ENCODE results near the gene PPP3CB.

Gene PPP3CB

DNA sequence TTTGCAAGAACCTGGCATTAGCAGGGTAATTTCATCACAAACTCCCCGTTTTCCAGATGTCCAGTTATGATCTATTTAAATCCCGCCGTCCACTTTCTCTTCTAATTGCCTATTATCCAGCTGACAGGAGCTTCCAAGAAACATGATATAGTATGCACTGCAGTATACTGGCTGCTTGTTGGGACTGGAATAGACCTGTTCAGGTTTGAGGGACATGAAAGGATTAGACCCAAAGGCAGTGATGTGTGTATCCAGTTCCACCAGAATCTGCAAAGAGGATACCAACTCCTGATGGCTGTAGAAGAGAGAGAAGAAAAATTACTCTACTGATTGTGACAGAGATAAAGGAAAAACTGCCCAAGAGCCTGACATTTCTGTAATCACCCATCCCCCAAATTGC lies 71.3 kb downstream of the PPP3CB start:
- Histone ChIP-seq H3K36me3 (ENCODE audit: control insufficient read depth, low read length) (peaks cover 33% of the 10 kb centered on the region), H3K27me3 (ENCODE audit: control insufficient read depth, low read length) (no peaks in the 10 kb centered on the region), H3K4me1 (ENCODE audit: control insufficient read depth, low read length) (no peaks in the 10 kb centered on the region), H3K4me3 (ENCODE audit: low read length) (no peak overlapping the region), H3K4me2 (ENCODE audit: low read length) (no peak overlapping the region), H3K27ac (ENCODE audit: low read depth, low read length) (no peak overlapping the region), H3K9me3 (ENCODE audit: control insufficient read depth, insufficient read depth, low read length) (no peaks in the 10 kb centered on the region), H4K20me1 (ENCODE audit: control insufficient read depth, insufficient read depth, low read depth, low read length) (no peaks in the 10 kb centered on the region), H3F3A (ENCODE audit: control insufficient read depth, insufficient read depth) (no peaks in the 10 kb centered on the region), H3K9me2 (replicated peaks; ENCODE audit: control insufficient read depth, low read length) (no peaks in the 10 kb centered on the region), H3K79me2 (ENCODE audit: control insufficient read depth, low read length) (no peaks in the 10 kb centered on the region)
- TF ChIP-seq, protein P1, sequence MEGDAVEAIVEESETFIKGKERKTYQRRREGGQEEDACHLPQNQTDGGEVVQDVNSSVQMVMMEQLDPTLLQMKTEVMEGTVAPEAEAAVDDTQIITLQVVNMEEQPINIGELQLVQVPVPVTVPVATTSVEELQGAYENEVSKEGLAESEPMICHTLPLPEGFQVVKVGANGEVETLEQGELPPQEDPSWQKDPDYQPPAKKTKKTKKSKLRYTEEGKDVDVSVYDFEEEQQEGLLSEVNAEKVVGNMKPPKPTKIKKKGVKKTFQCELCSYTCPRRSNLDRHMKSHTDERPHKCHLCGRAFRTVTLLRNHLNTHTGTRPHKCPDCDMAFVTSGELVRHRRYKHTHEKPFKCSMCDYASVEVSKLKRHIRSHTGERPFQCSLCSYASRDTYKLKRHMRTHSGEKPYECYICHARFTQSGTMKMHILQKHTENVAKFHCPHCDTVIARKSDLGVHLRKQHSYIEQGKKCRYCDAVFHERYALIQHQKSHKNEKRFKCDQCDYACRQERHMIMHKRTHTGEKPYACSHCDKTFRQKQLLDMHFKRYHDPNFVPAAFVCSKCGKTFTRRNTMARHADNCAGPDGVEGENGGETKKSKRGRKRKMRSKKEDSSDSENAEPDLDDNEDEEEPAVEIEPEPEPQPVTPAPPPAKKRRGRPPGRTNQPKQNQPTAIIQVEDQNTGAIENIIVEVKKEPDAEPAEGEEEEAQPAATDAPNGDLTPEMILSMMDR (IDR thresholded peaks at IDR 0.05; ENCODE audit: low read depth, low read length, poor library complexity, severe bottlenecking): no peak
- TF ChIP-seq EZH2phosphoT487 (IDR thresholded peaks at IDR 0.05; ENCODE audit: borderline replicate concordance, low read length): no peak

DNA sequence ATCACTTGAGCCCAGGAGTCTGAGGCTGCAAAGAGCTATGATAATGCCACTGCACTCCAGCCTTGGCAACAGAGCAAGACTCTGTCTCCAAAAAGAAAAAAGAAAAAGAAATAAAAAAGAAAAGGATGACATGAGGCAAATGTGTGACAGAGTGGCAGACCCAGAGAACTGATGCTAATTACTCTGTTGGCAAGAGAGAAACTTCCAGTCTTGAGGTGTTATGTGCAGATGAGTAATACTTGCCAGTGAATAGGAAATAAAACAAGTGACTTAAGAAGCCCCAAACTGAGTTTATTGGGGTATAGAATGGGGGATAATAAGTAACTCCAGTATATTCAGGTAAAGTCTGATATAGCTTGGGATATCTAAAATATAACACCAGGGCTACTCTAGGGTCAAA lies 72.5 kb downstream of the PPP3CB start:
- Histone ChIP-seq H4K20me1 (ENCODE audit: control insufficient read depth, insufficient read depth, low read depth, low read length) (no peaks in the 10 kb centered on the region), H3K4me1 (ENCODE audit: control insufficient read depth, low read length) (no peaks in the 10 kb centered on the region), H3K36me3 (ENCODE audit: control insufficient read depth, low read length) (peaks cover 33% of the 10 kb centered on the region), H3F3A (ENCODE audit: control insufficient read depth, insufficient read depth) (peaks cover 4% of the 10 kb centered on the region; the same call in 1 of the 2 replicates), H3K79me2 (ENCODE audit: control insufficient read depth, low read length) (no peaks in the 10 kb centered on the region), H3K4me3 (ENCODE audit: low read length) (no peak overlapping the region), H3K27me3 (ENCODE audit: control insufficient read depth, low read length) (no peaks in the 10 kb centered on the region), H3K9me2 (replicated peaks; ENCODE audit: control insufficient read depth, low read length) (no peaks in the 10 kb centered on the region), H3K27ac (ENCODE audit: low read depth, low read length) (no peak overlapping the region), H3K9me3 (ENCODE audit: control insufficient read depth, insufficient read depth, low read length) (no peaks in the 10 kb centered on the region), H3K4me2 (ENCODE audit: low read length) (no peak overlapping the region)
- TF ChIP-seq, protein P1 (IDR thresholded peaks at IDR 0.05; ENCODE audit: low read depth, low read length, poor library complexity, severe bottlenecking): no peak
- no peak for TF ChIP-seq EZH2phosphoT487 (IDR thresholded peaks at IDR 0.05; ENCODE audit: borderline replicate concordance, low read length)

DNA sequence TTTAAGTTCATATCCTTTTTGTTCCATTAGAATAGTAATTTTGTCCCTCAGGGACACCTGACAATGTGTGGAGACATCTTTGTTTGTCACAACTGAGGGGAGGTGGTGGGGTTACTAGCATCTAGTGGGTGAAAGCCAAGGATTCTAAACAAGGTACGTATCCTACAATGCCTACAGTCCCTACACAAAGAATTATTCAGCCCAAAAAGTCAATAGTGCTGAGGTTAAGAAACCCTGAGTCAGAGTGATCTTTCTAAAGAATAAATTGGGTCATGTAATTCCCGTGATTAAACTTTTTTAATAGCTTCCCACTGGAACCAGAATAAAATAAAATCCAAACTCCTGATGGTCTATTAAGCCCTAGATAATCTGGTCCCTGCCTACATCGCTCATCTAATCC lies 79.3 kb downstream of the PPP3CB start:
- Histone ChIP-seq H3K36me3 (ENCODE audit: control insufficient read depth, low read length) (0 out of 2 replicates have a peak, but pooled peaks cover 5% of the 10 kb centered on the region), H3K27me3 (ENCODE audit: control insufficient read depth, low read length) (no peaks in the 10 kb centered on the region), H3F3A (ENCODE audit: control insufficient read depth, insufficient read depth) (peaks cover 4% of the 10 kb centered on the region; the same call in 1 of the 2 replicates), H3K9me3 (ENCODE audit: control insufficient read depth, insufficient read depth, low read length) (no peaks in the 10 kb centered on the region), H3K9me2 (replicated peaks; ENCODE audit: control insufficient read depth, low read length) (no peaks in the 10 kb centered on the region), H4K20me1 (ENCODE audit: control insufficient read depth, insufficient read depth, low read depth, low read length) (no peaks in the 10 kb centered on the region), H3K79me2 (ENCODE audit: control insufficient read depth, low read length) (peaks cover 20% of the 10 kb centered on the region), H3K4me2 (ENCODE audit: low read length) (no peak overlapping the region), H3K4me1 (ENCODE audit: control insufficient read depth, low read length) (peaks cover 16% of the 10 kb centered on the region), H3K27ac (ENCODE audit: low read depth, low read length) (no peak overlapping the region), H3K4me3 (ENCODE audit: low read length) (no peak overlapping the region)
- TF ChIP-seq, protein P1 (IDR thresholded peaks at IDR 0.05; ENCODE audit: low read depth, low read length, poor library complexity, severe bottlenecking): no peak
- TF ChIP-seq EZH2phosphoT487 (IDR thresholded peaks at IDR 0.05; ENCODE audit: borderline replicate concordance, low read length): no peak
